GM12878 (cell line): ENCODE data around the gene SYNGR2. TPM values are rescaled to one million over a fixed set of nuclear protein-coding genes. Genes with fewer than 3 reads are reported as not detected.

Experiments
- ATAC-seq: fragments of 200-7000 bp; cut with Tn5 transposase; 3 replicates; pipeline ENCODE4 v1.9.1; 2020; ENCODE audit warnings: mild to moderate bottlenecking, moderate library complexity
- BruUV-seq: library from RNA; stranded (reverse); fragments of 400-500 nt; replicated peaks from 2 replicates; lab custom pipeline; 2021; lab: Mats Ljungman, UMichigan
- CTCF ChIA-PET: fragments of 300-600 bp; sonication (Branson Sonifier 250); formaldehyde crosslinking; extraction: SDS; loops from one replicate; lab custom pipeline; 2021; ENCODE audit warnings: inconsistent platforms; lab: Yijun Ruan, JAX
- POLR2A ChIA-PET: fragments of 350-600 bp; formaldehyde crosslinking; extraction: SDS; loops from one replicate; lab custom pipeline; 2021; ENCODE audit warnings: inconsistent platforms; lab: Charles Lee
- RAD21 ChIA-PET: fragments of 300-600 bp; sonication (Branson Sonifier 250); formaldehyde crosslinking; loops from one replicate; lab custom pipeline; 2023; ENCODE audit warnings: antibody characterized with exemption; ENCODE audit not compliant: unreplicated experiment; lab: Charles Lee
- SMC1A ChIA-PET: fragments of 300-600 bp; sonication (Branson Sonifier 250); formaldehyde crosslinking; loops from one replicate; lab custom pipeline; 2023; ENCODE audit not compliant: unreplicated experiment, uncharacterized antibody; lab: Charles Lee
- DNase-seq: peaks from one replicate; pipeline ENCODE4 v3.0.0-alpha.2; 2011; ENCODE audit warnings: low read depth, low spot score
- FAIRE-seq: peaks from 3 replicates; lab custom pipeline; 2011; peaks lifted over from hg19 to GRCh38; lab: Jason Lieb, UNC
- H2AFZ ChIP-seq: 2 replicates; pipeline ENCODE4 v1.6.0; 2011; ENCODE audit warnings: low read depth, low read length, control low read depth; ENCODE audit not compliant: control insufficient read depth
- H3K27ac ChIP-seq: 2 replicates; pipeline ENCODE4 v1.5.1; 2011; ENCODE audit warnings: control low read depth; ENCODE audit not compliant: control insufficient read depth, insufficient read depth
- H3K27me3 ChIP-seq, 2 experiments: replicated peaks in 1 of 2; 2 replicates each; pipeline versions ENCODE4 v1.6.0 to v1.6.1; 2011; ENCODE audit warnings: low read length in 1 of 2; ENCODE audit not compliant: control insufficient read depth in 2 of 2, insufficient read depth in 2 of 2
- H3K36me3 ChIP-seq, 2 experiments: 2 replicates each; pipeline ENCODE4 v1.5.1; 2011; ENCODE audit warnings: low read length in 1 of 2; ENCODE audit not compliant: control insufficient read depth in 2 of 2, insufficient read depth in 2 of 2
- H3K4me1 ChIP-seq: 2 replicates; pipeline ENCODE4 v1.6.1; 2011; ENCODE audit warnings: mild to moderate bottlenecking, low read length, moderate library complexity, mixed read lengths; ENCODE audit not compliant: control insufficient read depth, insufficient read depth
- H3K4me2 ChIP-seq: 2 replicates; pipeline ENCODE4 v1.6.0; 2011; ENCODE audit warnings: control low read depth; ENCODE audit not compliant: control insufficient read depth, insufficient read depth
- H3K4me3 ChIP-seq: fragments of 200-600 bp; sonication (generic); 2 replicates; pipeline ENCODE4 v1.5.1; 2016
- H3K79me2 ChIP-seq: 2 replicates; pipeline ENCODE4 v1.6.0; 2011; ENCODE audit warnings: low read length; ENCODE audit not compliant: control insufficient read depth, insufficient read depth
- H3K9ac ChIP-seq: 2 replicates; pipeline ENCODE4 v1.8.0; 2011; ENCODE audit warnings: low read length, control low read depth, mixed read lengths; ENCODE audit not compliant: control insufficient read depth, insufficient read depth
- H3K9me3 ChIP-seq: replicated peaks from 3 replicates; pipeline ENCODE4 v1.5.1; 2011; ENCODE audit warnings: mild to moderate bottlenecking, low read length; ENCODE audit not compliant: control insufficient read depth, insufficient read depth
- H4K20me1 ChIP-seq: 2 replicates; pipeline ENCODE4 v1.6.0; 2011; ENCODE audit not compliant: control insufficient read depth, insufficient read depth
- ATF7 ChIP-seq: fragments of 450-650 bp; IDR thresholded peaks from 2 replicates; pipeline ENCODE4 v1.6.1; 2016; ENCODE audit warnings: low read depth, mild to moderate bottlenecking
- BACH1 ChIP-seq: fragments of 450-650 bp; IDR thresholded peaks from 2 replicates; pipeline ENCODE4 v1.6.1; 2017; ENCODE audit warnings: mild to moderate bottlenecking, borderline replicate concordance
- CBX5 ChIP-seq: sonication (generic); IDR thresholded peaks from 2 replicates; pipeline ENCODE4 v1.6.1; 2016; ENCODE audit warnings: low read depth, moderate library complexity, mild to moderate bottlenecking, inconsistent platforms
- HDAC2 ChIP-seq: fragments of 200-600 bp; sonication (generic); IDR thresholded peaks from 2 replicates; pipeline ENCODE4 v1.6.1; 2017
- NFIC ChIP-seq: IDR thresholded peaks from 2 replicates; pipeline ENCODE4 v1.6.1; 2012; ENCODE audit warnings: low read depth, mild to moderate bottlenecking, inconsistent platforms, low read length, moderate library complexity
- NRF1 ChIP-seq: conservative IDR thresholded peaks from 2 replicates; pipeline ENCODE4 v1.6.1; 2011; ENCODE audit warnings: mild to moderate bottlenecking, low read depth, low read length, improper control_type of control experiment
- RB1 ChIP-seq: fragments of 450-650 bp; formaldehyde crosslinking; IDR thresholded peaks from 2 replicates; pipeline ENCODE4 v1.6.1; 2017; ENCODE audit warnings: mild to moderate bottlenecking, borderline replicate concordance
- SMAD5 ChIP-seq: IDR thresholded peaks from 2 replicates; pipeline ENCODE4 v1.6.1; 2016; ENCODE audit warnings: antibody characterized with exemption, low read depth
- SMARCA5 ChIP-seq: fragments of 450-650 bp; IDR thresholded peaks from 2 replicates; pipeline ENCODE4 v1.6.1; 2017; ENCODE audit warnings: mild to moderate bottlenecking
- TARDBP ChIP-seq: IDR thresholded peaks from 2 replicates; pipeline ENCODE4 v1.6.1; 2016; ENCODE audit warnings: borderline replicate concordance
- ZNF687 ChIP-seq: fragments of 450-650 bp; IDR thresholded peaks from 2 replicates; pipeline ENCODE4 v1.6.1; 2017; ENCODE audit warnings: mild to moderate bottlenecking, moderate library complexity
- WGBS: methylation state at CpG from one replicate; pipeline ENCODE4 v1.1.6; 2016; ENCODE audit warnings: low lambda C conversion rate; ENCODE audit not compliant: insufficient replicate concordance, insufficient coverage; ENCODE audit errors: missing lambda C conversion rate; 5-methylcytosine and 5-hydroxymethylcytosine counted together
- in situ Hi-C: fragments of 300-500 bp; cut with MboI; formaldehyde crosslinking; loops from 9 replicates; pipeline ENCODE4 v1.14.3; 2018; ENCODE audit warnings: mixed read lengths
- intact Hi-C: fragments of 100-400 bp; cut with micrococcal nuclease; formaldehyde crosslinking; loops from one replicate; pipeline ENCODE4 v1.14.2; 2022; ENCODE audit not compliant: unreplicated experiment
- polyA plus RNA-seq, 11 experiments: library from polyadenylated mRNA; depleted of rRNA in 4 of 11; unstranded in 6 of 11; stranded (reverse) in 5 of 11; fragments of >200 nt; fragmentation: Nextera tagmentation in 4 of 11; fragmentation: Illumina TruSeq in 1 of 11; extraction: Ambion mirVana in 4 of 11; extraction: Trizol in 1 of 11; gene quantifications; 1 replicate in 1 of 11; 2 replicates in 10 of 11; pipeline versions ENCODE4 v1.2.1 to v1.2.3, GENCODE V29; 2011 to 2016; ENCODE audit warnings: inconsistent platforms in 2 of 11, missing spikeins in 2 of 11, low read depth in 1 of 11
- total RNA-seq, 4 experiments: library from RNA; depleted of rRNA in 3 of 4; stranded (reverse); fragments of >200 nt in 3 of 4; fragmentation: Illumina TruSeq in 1 of 4; extraction: Trizol in 1 of 4; gene quantifications; 2 replicates each; pipeline versions ENCODE4 v1.2.1 to v1.2.3, GENCODE V29; 2013 to 2021

The SYNGR2 gene
- total and polyA plus RNA-seq, 10 of the 15 experiments (the other 5 are each of a cell fraction or from before 2014, with no cell fraction given), result 4.4 to 529 (median 261) TPM

- FAIRE-seq (no peak), DNase-seq (no peak), ATAC-seq (no peak)
- intact Hi-C loops, result no loop called here
- H3K9me3 ChIP-seq, result no peaks in the 10 kb centered on the region
- no peaks in the 10 kb centered on the region for H4K20me1 ChIP-seq
- ChIA-PET RAD21 (interaction anchor here (0.7 kb wide), 1 partner anchor 59 kb away, joined by 3 read pairs; no protein-coding TSS in a partner anchor), POLR2A (interaction anchor here (0.8 to 1.1 kb wide), 2 partner anchors 25 to 164 kb away, joined by 3 read pairs; no protein-coding TSS in a partner anchor), SMC1A (interaction anchor here (0.5 to 1.1 kb wide), 2 partner anchors 78 to 99 kb away, joined by 3 to 4 read pairs; no protein-coding TSS in a partner anchor), CTCF (interaction anchor here (0.6 to 1.2 kb wide), 5 partner anchors 9 to 101 kb away, joined by 3 to 5 read pairs (median 3); no protein-coding TSS in a partner anchor)
- TF ChIP-seq CBX5 (no peak), NFIC (no peak), SMAD5 (no peak), BACH1 (no peak), RB1 (no peak), HDAC2 (no peak), NRF1 (no peak), SMARCA5 (no peak), ATF7 (no peak), ZNF687 (no peak), TARDBP (no peak)
- H3K79me2 ChIP-seq, result peaks cover 35% of the 10 kb centered on the region
- peaks cover 15% of the 10 kb centered on the region; the same call in 1 of the 2 replicates for H3K4me1 ChIP-seq
- BruUV-seq, result no TSS peak
- 91% methylated on average over 10 of the region's 10 CpGs for WGBS
- H2AFZ ChIP-seq, result no peak overlapping the region
- in situ Hi-C loops, result no loop called here
- H3K27me3 ChIP-seq, result no peaks in the 10 kb centered on the region
- H3K4me3 ChIP-seq, result no peak overlapping the region
- H3K27ac ChIP-seq, result no peak overlapping the region
- no peak overlapping the region for H3K4me2 ChIP-seq
- H3K9ac ChIP-seq, result no peak overlapping the region
- peaks cover 3 to 4% of the 10 kb centered on the region in 2 experiments; a peak in 3 of 4 replicates for H3K36me3 ChIP-seq
Observed at GRCh38 chr17:78184351-78184750, 16.0 kb downstream of the SYNGR2 start.
